Brain microvascular endothelial cell (primary cell): Measurements from ENCODE around the gene ABCC6.

Experiments
- DNase-seq: peaks from one replicate; pipeline ENCODE4 v3.0.0-alpha.2; 2020
- H3K27ac ChIP-seq: fragments of 250-450 bp; sonication (Bioruptor Pico); 2 replicates; pipeline ENCODE4 v1.5.1; 2020; ENCODE audit warnings: mild to moderate bottlenecking, moderate library complexity
- H3K27me3 ChIP-seq: fragments of 250-450 bp; sonication (Bioruptor Pico); replicated peaks from 2 replicates; pipeline ENCODE4 v1.5.1; 2020; ENCODE audit warnings: mild to moderate bottlenecking
- H3K36me3 ChIP-seq: fragments of 250-450 bp; sonication (Bioruptor Pico); replicated peaks from 2 replicates; pipeline ENCODE4 v1.5.1; 2020; ENCODE audit warnings: mild to moderate bottlenecking
- H3K4me3 ChIP-seq: 2 replicates; pipeline ENCODE4 v1.5.1; 2011; ENCODE audit warnings: low read depth, mild to moderate bottlenecking, control low read depth, low read length, moderate library complexity
- in situ Hi-C: cut with HindIII; loops from 2 replicates; pipeline ENCODE4 v1.10.0; 2017; ENCODE audit warnings: low sequenced_read_pairs, low pct_ligation_motif_present
- TF ChIP-seq, protein P1 (sequence below): IDR thresholded peaks from 2 replicates; pipeline ENCODE4 v1.5.1; 2011; ENCODE audit warnings: low read depth, mild to moderate bottlenecking, moderate library complexity, low read length, control low read depth, inconsistent platforms; ENCODE audit errors: missing control alignments

The ABCC6 gene

DNA sequence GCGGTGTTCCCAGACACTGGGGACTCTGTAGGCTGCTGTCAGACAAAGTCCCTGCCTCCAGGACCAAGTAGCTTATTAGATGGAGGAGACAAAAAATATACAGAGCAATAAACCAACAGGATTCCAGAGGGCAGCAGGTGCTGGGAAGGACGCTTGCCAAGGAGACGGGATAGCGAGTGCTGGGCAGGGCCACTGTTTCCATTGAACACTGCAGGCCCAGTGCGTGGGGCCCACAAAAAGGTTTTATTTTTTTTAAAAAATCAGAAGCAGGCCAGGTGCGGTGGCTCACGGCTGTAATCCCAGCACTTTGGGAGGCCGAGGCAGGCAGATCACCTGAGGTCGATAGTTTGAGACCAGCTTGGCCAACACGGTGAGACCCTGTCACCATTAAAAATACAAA is 84.2 kb downstream of the ABCC6 start:
- DNase-seq: no peak
- H3K36me3 ChIP-seq: peaks cover 65% of the 10 kb centered on the region
- in situ Hi-C loops: no loop called here
- H3K4me3 ChIP-seq: no peak overlapping the region
- no peaks in the 10 kb centered on the region for H3K27me3 ChIP-seq
- H3K27ac ChIP-seq: no peak overlapping the region
- TF ChIP-seq, protein P1, sequence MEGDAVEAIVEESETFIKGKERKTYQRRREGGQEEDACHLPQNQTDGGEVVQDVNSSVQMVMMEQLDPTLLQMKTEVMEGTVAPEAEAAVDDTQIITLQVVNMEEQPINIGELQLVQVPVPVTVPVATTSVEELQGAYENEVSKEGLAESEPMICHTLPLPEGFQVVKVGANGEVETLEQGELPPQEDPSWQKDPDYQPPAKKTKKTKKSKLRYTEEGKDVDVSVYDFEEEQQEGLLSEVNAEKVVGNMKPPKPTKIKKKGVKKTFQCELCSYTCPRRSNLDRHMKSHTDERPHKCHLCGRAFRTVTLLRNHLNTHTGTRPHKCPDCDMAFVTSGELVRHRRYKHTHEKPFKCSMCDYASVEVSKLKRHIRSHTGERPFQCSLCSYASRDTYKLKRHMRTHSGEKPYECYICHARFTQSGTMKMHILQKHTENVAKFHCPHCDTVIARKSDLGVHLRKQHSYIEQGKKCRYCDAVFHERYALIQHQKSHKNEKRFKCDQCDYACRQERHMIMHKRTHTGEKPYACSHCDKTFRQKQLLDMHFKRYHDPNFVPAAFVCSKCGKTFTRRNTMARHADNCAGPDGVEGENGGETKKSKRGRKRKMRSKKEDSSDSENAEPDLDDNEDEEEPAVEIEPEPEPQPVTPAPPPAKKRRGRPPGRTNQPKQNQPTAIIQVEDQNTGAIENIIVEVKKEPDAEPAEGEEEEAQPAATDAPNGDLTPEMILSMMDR: no peak

DNA sequence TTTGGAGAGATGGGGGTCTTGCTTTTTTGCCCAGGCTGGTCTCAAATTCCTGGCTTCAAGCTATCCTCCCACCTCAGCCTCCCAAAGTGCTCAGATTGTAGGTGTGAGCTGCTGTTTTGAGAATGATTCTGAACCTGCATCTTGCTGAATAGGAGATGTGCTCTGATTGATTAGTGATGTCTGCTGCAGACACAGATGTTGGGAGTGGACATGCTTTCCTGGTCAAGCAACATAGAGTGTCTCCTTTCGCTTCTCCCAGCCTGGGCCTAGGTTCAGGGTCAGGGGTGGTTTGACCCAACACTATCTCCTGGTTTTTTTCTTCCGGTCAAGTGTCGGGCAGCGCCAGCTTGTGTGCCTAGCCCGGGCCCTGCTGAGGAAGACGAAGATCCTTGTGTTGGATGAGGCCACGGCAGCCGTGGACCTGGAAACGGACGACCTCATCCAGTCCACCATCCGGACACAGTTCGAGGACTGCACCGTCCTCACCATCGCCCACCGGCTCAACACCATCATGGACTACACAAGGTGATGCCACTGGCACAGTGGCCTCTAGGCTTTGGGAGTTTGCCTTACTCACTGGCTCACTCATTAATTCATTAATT is 85.2 kb downstream of the ABCC6 start:
- in situ Hi-C loops: no loop called here
- H3K36me3 ChIP-seq: peaks cover 67% of the 10 kb centered on the region
- no peak overlapping the region for H3K4me3 ChIP-seq

DNA sequence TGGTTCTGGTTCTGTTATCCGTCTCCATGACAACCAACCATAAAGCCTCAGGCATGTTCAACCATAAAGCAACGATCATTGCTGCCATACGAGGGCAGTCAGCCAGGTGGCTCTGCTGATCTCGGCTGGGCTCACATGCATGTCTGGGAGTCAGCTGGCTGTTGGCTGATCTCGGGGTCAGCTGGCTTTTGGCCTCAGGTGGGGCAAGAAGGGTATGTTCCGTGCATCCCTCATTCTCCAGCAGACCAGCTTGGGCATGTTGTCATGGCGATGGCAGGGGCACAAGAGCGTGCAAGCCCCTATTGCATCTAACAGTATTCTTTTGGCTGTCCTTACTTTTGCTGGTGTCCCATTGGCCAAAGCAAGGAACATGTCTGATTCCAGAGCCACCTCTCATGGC is 86.2 kb downstream of the ABCC6 start:
- Histone ChIP-seq H3K27me3 (no peaks in the 10 kb centered on the region), H3K4me3 (no peak overlapping the region), H3K36me3 (peaks cover 70% of the 10 kb centered on the region), H3K27ac (no peak overlapping the region)
- DNase-seq: no peak
- TF ChIP-seq, protein P1: no peak
- in situ Hi-C loops: no loop called here

More for the DNA sequence above, 85.2 kb downstream of the ABCC6 start:
- no peak overlapping the region for H3K27ac ChIP-seq
- TF ChIP-seq, protein P1: no peak
- no peak for DNase-seq
- H3K27me3 ChIP-seq: no peaks in the 10 kb centered on the region

DNA sequence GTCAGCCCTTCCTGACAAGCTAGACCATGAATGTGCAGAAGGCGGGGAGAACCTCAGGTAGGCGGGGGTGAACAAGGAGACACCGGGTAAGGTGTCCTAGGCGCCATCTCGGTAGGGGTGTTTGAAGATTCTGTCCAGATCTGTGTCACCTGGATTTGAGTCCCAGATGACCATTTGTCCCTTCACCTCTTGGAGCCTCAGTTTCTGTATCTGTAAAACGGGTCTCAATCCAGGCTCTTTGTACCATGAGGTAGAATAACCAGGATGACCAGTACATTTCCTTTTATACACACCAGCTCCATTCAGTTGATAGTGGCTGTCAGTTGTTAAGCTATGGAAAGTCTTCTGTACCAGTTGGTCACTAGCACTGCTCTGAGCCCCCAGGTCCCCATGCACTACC is 86.7 kb downstream of the ABCC6 start:
- no peak overlapping the region for H3K4me3 ChIP-seq
- H3K27me3 ChIP-seq: no peaks in the 10 kb centered on the region
- in situ Hi-C loops: no loop called here
- TF ChIP-seq, protein P1: no peak
- no peak for DNase-seq
- H3K36me3 ChIP-seq: peaks cover 72% of the 10 kb centered on the region
- no peak overlapping the region for H3K27ac ChIP-seq

DNA sequence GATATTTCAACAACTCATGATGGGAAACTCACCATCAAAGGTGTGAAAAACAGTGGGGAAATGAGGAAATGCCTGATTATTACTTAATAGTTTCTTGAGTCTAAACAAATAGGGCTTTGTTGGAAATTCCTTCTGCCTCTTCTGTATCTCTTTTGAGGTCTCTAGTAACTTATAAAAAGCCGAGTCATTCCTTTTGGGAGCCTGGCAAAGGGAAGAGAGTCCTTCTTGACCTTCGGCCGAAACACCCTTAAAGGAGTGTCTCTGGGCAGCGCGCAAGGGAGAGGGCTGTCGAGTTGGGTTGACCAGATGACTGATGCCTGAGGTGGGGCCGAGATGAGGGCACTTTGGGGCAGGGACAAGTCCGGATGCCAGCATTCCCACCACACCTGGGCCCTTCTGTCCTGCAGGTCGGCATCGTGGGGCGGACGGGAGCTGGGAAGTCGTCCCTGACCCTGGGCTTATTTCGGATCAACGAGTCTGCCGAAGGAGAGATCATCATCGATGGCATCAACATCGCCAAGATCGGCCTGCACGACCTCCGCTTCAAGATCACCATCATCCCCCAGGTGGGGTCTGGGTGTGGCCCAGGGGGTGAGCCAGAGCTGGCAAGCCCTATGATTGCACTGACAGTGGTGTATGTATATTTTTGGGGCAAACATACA is 89.2 kb downstream of the ABCC6 start:
- in situ Hi-C loops: no loop called here
- DNase-seq: no peak
- TF ChIP-seq, protein P1: no peak
- peaks cover 67% of the 10 kb centered on the region for H3K36me3 ChIP-seq
- no peak overlapping the region for H3K4me3 ChIP-seq
- H3K27ac ChIP-seq: no peak overlapping the region
- H3K27me3 ChIP-seq: no peaks in the 10 kb centered on the region
